Naive thymus-derived CD8-positive, alpha-beta T cell (primary cell): ENCODE measurements around the gene ORAI2. TPM values are rescaled to one million over a fixed set of nuclear protein-coding genes. Genes with fewer than 3 reads are reported as not detected.

Experiments used
- ATAC-seq, 2 donors: fragments of 150-1000 bp; cut with Tn5 transposase in 1 of 2; sonication (Bioruptor Pico), chemical (Tn5 transposase) in 1 of 2; 1 replicate in 1 of 2; 2 replicates in 1 of 2; pipeline ENCODE4 v1.10.0; 2021; ENCODE audit warnings: mild to moderate bottlenecking in 2 of 2, moderate library complexity in 2 of 2
- POLR2A ChIA-PET: fragments of 350-600 bp; sonication (Branson Sonifier 250); formaldehyde crosslinking; loops from one replicate; lab custom pipeline; 2021; ENCODE audit warnings: antibody characterized with exemption; lab: Charles Lee
- DNase-seq, 10 donors: peaks; one replicate each; pipeline versions ENCODE4 v3.0.0 to v3.0.0-alpha.2; 2020 to 2022
- H3K27ac Mint-ChIP-seq, 10 donors: one replicate each; pipeline ENCODE4 v1.8.0; 2020 to 2022; ENCODE audit warnings: mild to moderate bottlenecking in 10 of 10, mixed read lengths in 10 of 10, moderate library complexity in 4 of 10, inconsistent platforms in 1 of 10
- H3K27me3 Mint-ChIP-seq, 5 donors: one replicate each; pipeline ENCODE4 v1.8.0; 2021 to 2022; ENCODE audit warnings: mixed read lengths in 5 of 5
- H3K36me3 Mint-ChIP-seq, 3 donors: one replicate each; pipeline ENCODE4 v1.8.0; 2020 to 2022; ENCODE audit warnings: mixed read lengths in 3 of 3, mild to moderate bottlenecking in 2 of 3, inconsistent platforms in 1 of 3
- H3K4me1 Mint-ChIP-seq, 4 donors: one replicate each; pipeline ENCODE4 v1.8.0; 2021 to 2022; ENCODE audit warnings: mixed read lengths in 4 of 4
- H3K4me3 Mint-ChIP-seq, 10 donors: one replicate each; pipeline ENCODE4 v1.8.0; 2020 to 2022; ENCODE audit warnings: mild to moderate bottlenecking in 10 of 10, mixed read lengths in 10 of 10, moderate library complexity in 6 of 10, inconsistent platforms in 1 of 10
- H3K9me3 Mint-ChIP-seq, 9 donors: one replicate each; pipeline ENCODE4 v1.8.0; 2020 to 2022; ENCODE audit warnings: mixed read lengths in 9 of 9, mild to moderate bottlenecking in 3 of 9, inconsistent platforms in 1 of 9, moderate library complexity in 1 of 9
- polyA plus RNA-seq, 3 donors: library from polyadenylated mRNA; unstranded; fragments of 300-500 nt; fragmentation: Illumina TruSeq; gene quantifications; one replicate each; pipeline ENCODE4 v1.2.3, GENCODE V29; 2021
- total RNA-seq, 8 experiments: library from RNA in 2 of 8; stranded (reverse) in 2 of 8; gene quantifications; one replicate each; pipeline ENCODE4 v1.2.3 and lab custom pipeline; 2021 to 2026

Gene ORAI2
- 10 to 100 TPM; 29.1 to 33.6 TPM for total RNA-seq
- 10 to 100 TPM; 35.9 to 54.4 (median 37.2) TPM for polyA plus RNA-seq
- total RNA-seq (lab: John Stamatoyannopoulos, UW), result 38.7 to 134 (median 70.3) reads per million in 6 experiments

- H3K4me3 Mint-ChIP-seq, result peak within 1 kb of the TSS; percentile 78 to 93 (median 88)
- H3K27ac Mint-ChIP-seq, result peak within 1 kb of the TSS; percentile 99 to 100 (median 100)
- ATAC-seq, result peak; percentile 55 to 67
- H3K4me1 Mint-ChIP-seq, result peaks cover 25 to 69% (median 59%) of the 10 kb centered on the region in 4 donors
- POLR2A ChIA-PET, result interaction anchor here (0.7 to 15.8 kb wide), 13 partner anchors 8 to 39 kb away, joined by 3 to 449 read pairs (median 4); partner anchors contain the start of genes ALKBH4, LRWD1 and PRKRIP1
- no peaks in the 10 kb centered on the region for H3K27me3 Mint-ChIP-seq
- peaks cover 0 to 6% (median 0%) of the 10 kb centered on the region in 9 donors for H3K9me3 Mint-ChIP-seq
- peak; percentile 82 to 92 (median 85) for DNase-seq
- peaks cover 0 to 18% (median 0%) of the 10 kb centered on the region in 3 donors for H3K36me3 Mint-ChIP-seq
Measured at GRCh38 chr7:102433219-102434038, at the start of gene ORAI2. TSS of gene ORAI2 (plus strand) at chr7:102433575. CDS start at chr7:102438957, 5,382 bp downstream.

GRCh38 chr7:102387064-102387463 is 46.3 kb upstream of the ORAI2 start:
- POLR2A ChIA-PET, result interaction anchor here (3.3 kb wide), 1 partner anchor 9 kb away, joined by 12 read pairs; the partner anchor contains the start of gene PRKRIP1
- H3K27me3 Mint-ChIP-seq, result no peaks in the 10 kb centered on the region
- no peak overlapping the region for H3K4me3 Mint-ChIP-seq
- H3K27ac Mint-ChIP-seq, result peak overlapping the region in 2 of 10 donors; percentile 22 to 64
- peaks cover 0 to 4% (median 0%) of the 10 kb centered on the region in 4 donors for H3K4me1 Mint-ChIP-seq
- H3K9me3 Mint-ChIP-seq, result no peaks in the 10 kb centered on the region
- DNase-seq (no peak), ATAC-seq (no peak)
- peaks cover 0 to 42% (median 0%) of the 10 kb centered on the region in 3 donors for H3K36me3 Mint-ChIP-seq

- no peak for DNase-seq
- peaks cover 0 to 29% (median 0%) of the 10 kb centered on the region in 3 donors for H3K36me3 Mint-ChIP-seq
- peaks cover 0 to 2% (median 0%) of the 10 kb centered on the region in 4 donors for H3K4me1 Mint-ChIP-seq
- peak overlapping the region in 2 of 10 donors; percentile 4 to 6 for H3K27ac Mint-ChIP-seq
- H3K4me3 Mint-ChIP-seq, result no peak overlapping the region
- POLR2A ChIA-PET, result no interaction called here
- H3K27me3 Mint-ChIP-seq, result no peaks in the 10 kb centered on the region
- no peak for ATAC-seq
- H3K9me3 Mint-ChIP-seq, result no peaks in the 10 kb centered on the region
Measured at GRCh38 chr7:102389810-102390209, 43.6 kb upstream of the ORAI2 start.

- Mint-ChIP-seq H3K36me3 (peaks cover 0 to 19% (median 0%) of the 10 kb centered on the region in 3 donors), H3K4me1 (peaks cover 5 to 6% (median 6%) of the 10 kb centered on the region in 4 donors), H3K9me3 (no peaks in the 10 kb centered on the region), H3K27ac (no peak overlapping the region), H3K4me3 (no peak overlapping the region), H3K27me3 (no peaks in the 10 kb centered on the region)
- POLR2A ChIA-PET, result no interaction called here
- DNase-seq, result peak; percentile 41 to 84 (median 62)
- peak; percentile 71 to 83 for ATAC-seq
Measured at GRCh38 chr7:102390697-102391484, 42.5 kb upstream of the ORAI2 start.

- Mint-ChIP-seq H3K4me3 (no peak overlapping the region), H3K4me1 (peaks cover 10 to 19% (median 15%) of the 10 kb centered on the region in 4 donors), H3K27me3 (no peaks in the 10 kb centered on the region), H3K36me3 (peaks cover 0 to 9% (median 0%) of the 10 kb centered on the region in 3 donors), H3K9me3 (no peaks in the 10 kb centered on the region), H3K27ac (peak overlapping the region in 1 of 10 donors; percentile 73)
- DNase-seq (no peak), ATAC-seq (no peak)
- POLR2A ChIA-PET, result no interaction called here
Measured at GRCh38 chr7:102392330-102392729, 41.0 kb upstream of the ORAI2 start.

GRCh38 chr7:102393467-102393866 is 39.9 kb upstream of the ORAI2 start:
- Mint-ChIP-seq H3K4me1 (peaks cover 12 to 25% (median 21%) of the 10 kb centered on the region in 4 donors), H3K27ac (peak overlapping the region in 4 of 10 donors; percentile 31 to 65 (median 59)), H3K4me3 (peak overlapping the region in 1 of 10 donors; percentile 33), H3K27me3 (no peaks in the 10 kb centered on the region), H3K36me3 (peaks cover 0 to 8% (median 0%) of the 10 kb centered on the region in 3 donors), H3K9me3 (no peaks in the 10 kb centered on the region)
- no peak for DNase-seq
- POLR2A ChIA-PET, result interaction anchor here (0.6 kb wide), 1 partner anchor 111 kb away, joined by 3 read pairs; no protein-coding TSS in a partner anchor
- no peak for ATAC-seq

GRCh38 chr7:102395592-102395872 is 37.8 kb upstream of the ORAI2 start:
- DNase-seq (no peak), ATAC-seq (no peak)
- H3K4me1 Mint-ChIP-seq, result peaks cover 14 to 28% (median 23%) of the 10 kb centered on the region in 4 donors
- POLR2A ChIA-PET, result interaction anchor here (0.5 to 3.2 kb wide), 15 partner anchors 8 to 1152 kb away, joined by 3 to 14 read pairs (median 5); no protein-coding TSS in a partner anchor
- H3K27me3 Mint-ChIP-seq, result no peaks in the 10 kb centered on the region
- no peaks in the 10 kb centered on the region for H3K9me3 Mint-ChIP-seq
- H3K27ac Mint-ChIP-seq, result peak overlapping the region; percentile 86 to 99 (median 96)
- peaks cover 0 to 23% (median 2%) of the 10 kb centered on the region in 3 donors for H3K36me3 Mint-ChIP-seq
- H3K4me3 Mint-ChIP-seq, result peak overlapping the region; percentile 89 to 99 (median 95)

GRCh38 chr7:102395873-102396709 is 37.3 kb upstream of the ORAI2 start, which contains the start of gene PRKRIP1:
TSS of gene PRKRIP1 (plus strand) at chr7:102396363. CDS start at chr7:102396412, 49 bp downstream.
- ATAC-seq (peak; percentile 97 to 99), DNase-seq (peak; percentile 73 to 95 (median 90))
- peak within 1 kb of the TSS; percentile 86 to 99 (median 96) for H3K27ac Mint-ChIP-seq
- no peaks in the 10 kb centered on the region for H3K9me3 Mint-ChIP-seq
- H3K27me3 Mint-ChIP-seq, result no peaks in the 10 kb centered on the region
- H3K4me3 Mint-ChIP-seq, result peak within 1 kb of the TSS; percentile 89 to 99 (median 95)
- peaks cover 0 to 29% (median 2%) of the 10 kb centered on the region in 3 donors for H3K36me3 Mint-ChIP-seq
- POLR2A ChIA-PET, result interaction anchor here (0.5 to 3.2 kb wide), 18 partner anchors 9 to 1152 kb away, joined by 3 to 14 read pairs (median 6); no protein-coding TSS in a partner anchor
- peaks cover 16 to 28% (median 23%) of the 10 kb centered on the region in 4 donors for H3K4me1 Mint-ChIP-seq

GRCh38 chr7:102396710-102397019 is 36.7 kb upstream of the ORAI2 start:
- Mint-ChIP-seq H3K36me3 (peaks cover 0 to 34% (median 2%) of the 10 kb centered on the region in 3 donors), H3K4me1 (peaks cover 16 to 28% (median 23%) of the 10 kb centered on the region in 4 donors), H3K9me3 (no peaks in the 10 kb centered on the region), H3K4me3 (peak overlapping the region; percentile 89 to 99 (median 95)), H3K27ac (peak overlapping the region; percentile 86 to 99 (median 96)), H3K27me3 (no peaks in the 10 kb centered on the region)
- POLR2A ChIA-PET, result interaction anchor here (1.0 to 3.2 kb wide), 12 partner anchors 9 to 75 kb away, joined by 3 to 12 read pairs (median 6); no protein-coding TSS in a partner anchor
- DNase-seq (no peak), ATAC-seq (no peak)

- DNase-seq (no peak), ATAC-seq (no peak)
- peaks cover 14 to 28% (median 24%) of the 10 kb centered on the region in 4 donors for H3K4me1 Mint-ChIP-seq
- peaks cover 0 to 50% (median 8%) of the 10 kb centered on the region in 3 donors for H3K36me3 Mint-ChIP-seq
- POLR2A ChIA-PET, result no interaction called here
- H3K27me3 Mint-ChIP-seq, result no peaks in the 10 kb centered on the region
- no peaks in the 10 kb centered on the region for H3K9me3 Mint-ChIP-seq
- peak overlapping the region in 1 of 10 donors; percentile 6 for H3K4me3 Mint-ChIP-seq
- H3K27ac Mint-ChIP-seq, result peak overlapping the region in 1 of 10 donors; percentile 33
Measured at GRCh38 chr7:102398543-102398942, 34.8 kb upstream of the ORAI2 start.

- Mint-ChIP-seq H3K36me3 (peaks cover 0 to 67% (median 8%) of the 10 kb centered on the region in 3 donors), H3K4me1 (peaks cover 19 to 35% (median 30%) of the 10 kb centered on the region in 4 donors), H3K4me3 (no peak overlapping the region), H3K9me3 (no peaks in the 10 kb centered on the region), H3K27ac (peak overlapping the region in 1 of 10 donors; percentile 25), H3K27me3 (no peaks in the 10 kb centered on the region)
- DNase-seq, result no peak
- no peak for ATAC-seq
- POLR2A ChIA-PET, result interaction anchor here (1.1 kb wide), 2 partner anchors 26 to 72 kb away, joined by 4 read pairs; no protein-coding TSS in a partner anchor
Measured at GRCh38 chr7:102400360-102400759, 33.0 kb upstream of the ORAI2 start.
